K562 treated with DMSO at 1 percent for 12 hours (cell line): Measurements from ENCODE around the gene TM4SF4. TPM values are rescaled to one million over a fixed set of nuclear protein-coding genes. Genes with fewer than 3 reads are reported as not detected.

Experiments used
- total RNA-seq: library from RNA; unstranded; fragments of 300-600 nt; gene quantifications from 2 replicates; pipeline ENCODE4 v1.2.3, GENCODE V29; 2022; ENCODE audit not compliant: insufficient read depth

TM4SF4 gene, protein sequence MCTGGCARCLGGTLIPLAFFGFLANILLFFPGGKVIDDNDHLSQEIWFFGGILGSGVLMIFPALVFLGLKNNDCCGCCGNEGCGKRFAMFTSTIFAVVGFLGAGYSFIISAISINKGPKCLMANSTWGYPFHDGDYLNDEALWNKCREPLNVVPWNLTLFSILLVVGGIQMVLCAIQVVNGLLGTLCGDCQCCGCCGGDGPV
- total RNA-seq = not detected in 2 replicates

DNA sequence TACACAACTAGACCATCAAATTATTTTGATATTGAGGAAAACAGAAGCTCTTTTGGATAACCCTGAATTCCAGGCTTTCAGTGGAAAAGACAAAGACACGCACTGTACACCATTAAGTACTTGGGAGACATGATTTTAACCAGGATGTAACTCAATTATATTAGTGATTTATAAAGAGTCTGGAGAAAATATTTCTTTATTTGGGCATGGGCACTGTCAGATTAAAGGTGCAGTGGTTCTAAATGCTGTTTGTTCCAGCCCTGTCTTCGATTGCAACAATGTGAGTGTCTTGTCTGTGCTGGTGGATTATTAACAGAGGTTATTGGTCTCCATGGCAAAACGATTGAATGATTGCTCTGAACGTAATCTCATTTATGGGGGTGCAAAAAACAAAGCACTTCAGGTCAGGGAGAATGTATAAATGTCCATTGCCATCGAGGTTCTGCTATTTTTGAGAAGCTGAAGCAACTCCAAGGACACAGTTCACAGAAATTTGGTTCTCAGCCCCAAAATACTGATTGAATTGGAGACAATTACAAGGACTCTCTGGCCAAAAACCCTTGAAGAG is at the start of gene TM4SF4:
TM4SF4 (plus strand) TSS at position 448 of the 568 bp plus-strand sequence. CDS start 181 bp downstream, outside the sequence.

Other genes with a start within 250 kb of the TM4SF4 start
- gene TM4SF18, start 141.1 kb upstream of the TM4SF4 start, total RNA-seq = not detected in 2 replicates
- not detected in 2 replicates for gene TM4SF1, start 97.0 kb upstream of the TM4SF4 start, total RNA-seq
- not detected in 2 replicates for gene WWTR1, start 183.3 kb downstream of the TM4SF4 start, total RNA-seq